K562 (cell line): ENCODE measurements around the gene POU2F1. TPM values are rescaled to one million over a fixed set of nuclear protein-coding genes. Genes with fewer than 3 reads are reported as not detected.

Experiments
- ATAC-seq: fragments of 200-7000 bp; cut with Tn5 transposase; 3 replicates; pipeline ENCODE4 v1.9.1; 2020; ENCODE audit warnings: moderate library complexity
- BruUV-seq: library from RNA; stranded (reverse); fragments of 400-500 nt; replicated peaks from 2 replicates; lab custom pipeline; 2021; lab: Mats Ljungman, UMichigan
- CTCF ChIA-PET: fragments of 300-600 bp; formaldehyde crosslinking; extraction: SDS; loops from one replicate; lab custom pipeline; 2021; ENCODE audit warnings: low intra/inter-chr PET ratio; lab: Yijun Ruan, JAX
- POLR2A ChIA-PET: fragments of 300-600, 350-650 bp; sonication (Branson Sonifier 250); formaldehyde crosslinking; extraction: SDS; loops from one replicate; lab custom pipeline; 2021; ENCODE audit warnings: antibody characterized with exemption, inconsistent platforms; lab: Yijun Ruan, JAX
- DNase-seq, 4 experiments: peaks; one replicate each; pipeline versions ENCODE4 v3.0.0 to v3.0.0-alpha.2; 2011 to 2018; ENCODE audit warnings: low spot score in 3 of 4, mixed read lengths in 3 of 4; ENCODE audit errors: extremely low read depth in 1 of 4
- FAIRE-seq: peaks from 2 replicates; lab custom pipeline; 2011; peaks lifted over from hg19 to GRCh38; lab: Jason Lieb, UNC
- H2AFZ ChIP-seq: 2 replicates; pipeline ENCODE4 v1.6.0; 2011; ENCODE audit warnings: low read depth, low read length, control low read depth, inconsistent platforms
- H3K27ac ChIP-seq: fragments of 200-600 bp; 3 replicates; pipeline ENCODE4 v1.8.0; 2011; ENCODE audit warnings: low read depth, mild to moderate bottlenecking, control low read depth, inconsistent platforms, low read length, moderate library complexity, mixed read lengths; ENCODE audit errors: extremely low read depth
- H3K27me3 ChIP-seq, 2 experiments: fragments of 300-600 bp in 1 of 2; 2 replicates in 1 of 2; 3 replicates in 1 of 2; pipeline versions ENCODE4 v1.6.0 to v1.8.0; 2011; ENCODE audit warnings: inconsistent platforms in 2 of 2, low read length in 2 of 2, mild to moderate bottlenecking in 1 of 2, mixed read lengths in 1 of 2, moderate library complexity in 1 of 2; ENCODE audit not compliant: control insufficient read depth in 2 of 2, insufficient read depth in 2 of 2
- H3K36me3 ChIP-seq: fragments of 300-600 bp; 3 replicates; pipeline ENCODE4 v1.8.0; 2011; ENCODE audit warnings: mild to moderate bottlenecking, low read length, inconsistent platforms; ENCODE audit not compliant: control insufficient read depth, insufficient read depth
- H3K4me1 ChIP-seq, 2 experiments: fragments of 200-600 bp in 1 of 2; replicated peaks in 1 of 2; 2 replicates in 1 of 2; 3 replicates in 1 of 2; pipeline versions ENCODE4 v1.5.1 to v1.8.0; 2011; ENCODE audit warnings: inconsistent platforms in 2 of 2, low read length in 2 of 2, mild to moderate bottlenecking in 1 of 2, mixed read lengths in 1 of 2, moderate library complexity in 1 of 2; ENCODE audit not compliant: control insufficient read depth in 2 of 2, insufficient read depth in 2 of 2
- H3K4me2 ChIP-seq: 2 replicates; pipeline ENCODE4 v1.6.1; 2011; ENCODE audit warnings: low read length, control low read depth, inconsistent platforms, mixed read lengths; ENCODE audit not compliant: insufficient read depth
- H3K4me3 ChIP-seq: fragments of 200-600 bp; sonication (generic), shearing (Covaris generic); 2 replicates; pipeline ENCODE4 v1.5.1; 2016; ENCODE audit warnings: control low read depth, inconsistent platforms
- H3K79me2 ChIP-seq: fragments of 200-600 bp; 3 replicates; pipeline ENCODE4 v1.8.0; 2011; ENCODE audit warnings: low read length, inconsistent platforms; ENCODE audit not compliant: control insufficient read depth, insufficient read depth
- H3K9ac ChIP-seq, 2 experiments: 2 replicates each; pipeline versions ENCODE4 v1.6.0 to v1.6.1; 2011; ENCODE audit warnings: low read depth in 2 of 2, low read length in 2 of 2, control low read depth in 1 of 2, inconsistent platforms in 1 of 2, mild to moderate bottlenecking in 1 of 2, mixed read lengths in 1 of 2; ENCODE audit not compliant: insufficient read depth in 1 of 2
- H3K9me1 ChIP-seq: one replicate; pipeline ENCODE4 v1.6.0; 2011; ENCODE audit warnings: inconsistent platforms, mild to moderate bottlenecking, low read length, moderate library complexity; ENCODE audit not compliant: control insufficient read depth, insufficient read depth
- H3K9me3 ChIP-seq: replicated peaks from 2 replicates; pipeline ENCODE4 v1.5.1; 2011; ENCODE audit warnings: low read depth, low read length, inconsistent platforms; ENCODE audit not compliant: control insufficient read depth, insufficient read depth
- H4K20me1 ChIP-seq: replicated peaks from 2 replicates; pipeline ENCODE4 v1.6.1; 2011; ENCODE audit warnings: low read length, inconsistent platforms, mixed read lengths; ENCODE audit not compliant: control insufficient read depth, insufficient read depth
- ARHGAP35 ChIP-seq: fragments of 450-650 bp; IDR thresholded peaks from 2 replicates; pipeline ENCODE4 v1.6.1; 2018; ENCODE audit not compliant: partially characterized antibody
- ERF ChIP-seq: fragments of 450-650 bp; formaldehyde crosslinking; IDR thresholded peaks from 2 replicates; pipeline ENCODE4 v1.4.0; 2020; ENCODE audit warnings: mild to moderate bottlenecking, mixed read lengths
- ETS2 ChIP-seq: IDR thresholded peaks from 2 replicates; pipeline ENCODE4 v1.6.1; 2016; ENCODE audit warnings: borderline replicate concordance, missing genetic modification characterization, mild to moderate bottlenecking, moderate library complexity, missing compliant biosample characterization; ENCODE audit not compliant: poor library complexity, severe bottlenecking
- KLF1 ChIP-seq: fragments of 450-650 bp; IDR thresholded peaks from 2 replicates; pipeline ENCODE4 v1.6.1; 2016; ENCODE audit warnings: missing genetic modification characterization, missing compliant biosample characterization
- MED1 ChIP-seq: sonication (generic); formaldehyde crosslinking; IDR thresholded peaks from 2 replicates; pipeline ENCODE4 v1.8.1; 2023; ENCODE audit warnings: missing genetic modification reagents, borderline replicate concordance
- MXD1 ChIP-seq: fragments of 250-450 bp; sonication (Bioruptor Pico); IDR thresholded peaks from 2 replicates; pipeline ENCODE4 v1.8.0; 2021; ENCODE audit warnings: borderline replicate concordance, mild to moderate bottlenecking, moderate library complexity; ENCODE audit not compliant: poor library complexity, severe bottlenecking
- NCOA6 ChIP-seq: fragments of 450-650 bp; IDR thresholded peaks from 2 replicates; pipeline ENCODE4 v1.6.1; 2017; ENCODE audit warnings: mild to moderate bottlenecking
- PREB ChIP-seq: sonication (generic); formaldehyde crosslinking; IDR thresholded peaks from 2 replicates; pipeline ENCODE4 v1.8.1; 2023; ENCODE audit warnings: mild to moderate bottlenecking, missing genetic modification reagents
- RBM39 ChIP-seq: fragments of 200-400 bp; formaldehyde crosslinking; optimal IDR thresholded peaks from 2 replicates; pipeline ENCODE3; 2018; ENCODE audit warnings: low read depth, low read length
- ZNF354B ChIP-seq: fragments of 250-450 bp; sonication (Bioruptor Pico); IDR thresholded peaks from 2 replicates; pipeline ENCODE4 v1.4.0; 2020
- in situ Hi-C: fragments of 300-500 bp; cut with MboI; formaldehyde crosslinking; loops from 4 replicates; pipeline ENCODE4 v1.15.0; 2018; ENCODE audit warnings: inconsistent platforms, mixed read lengths
- intact Hi-C: fragments of 100-400 bp; cut with micrococcal nuclease; formaldehyde crosslinking; loops from 2 replicates; pipeline ENCODE4 v1.14.2; 2022
- polyA plus RNA-seq, 8 experiments: library from polyadenylated mRNA; depleted of rRNA in 4 of 8; stranded (reverse) in 5 of 8; unstranded in 3 of 8; fragments of >200 nt; fragmentation: Nextera tagmentation in 2 of 8; fragmentation: Illumina TruSeq in 1 of 8; extraction: Ambion mirVana in 2 of 8; extraction: Trizol in 1 of 8; gene quantifications; 2 replicates each; pipeline versions ENCODE4 v1.2.1 to v1.2.3, GENCODE V29; 2011 to 2014; ENCODE audit warnings: inconsistent platforms in 1 of 8, missing spikeins in 1 of 8
- total RNA-seq, 7 experiments: library from RNA; depleted of rRNA in 6 of 7; stranded (reverse); fragments of >200 nt in 6 of 7; fragmentation: Illumina TruSeq in 2 of 7; extraction: Trizol in 2 of 7; gene quantifications; 2 replicates each; pipeline versions ENCODE4 v1.2.1 to v1.2.3, GENCODE V29; 2011 to 2021; ENCODE audit warnings: low replicate concordance in 1 of 7

POU2F1 gene
- total and polyA plus RNA-seq, 9 of the 15 experiments (the other 6 are each of a cell fraction or from before 2014, with no cell fraction given) = 2.6 to 22.3 (median 8.8) TPM

- no peak overlapping the region for H3K9ac ChIP-seq
- FAIRE-seq (no peak), DNase-seq (no peak)
- no TSS peak for BruUV-seq
- TF ChIP-seq NCOA6 = no peak
- no peak for TF ChIP-seq ERF (CRISPR knock-in tag)
- no peak for TF ChIP-seq ETS2 (tag)
- TF ChIP-seq MED1 = no peak
- no peak for TF ChIP-seq KLF1
- TF ChIP-seq PREB (CRISPR knock-in tag) = no peak
- TF ChIP-seq MXD1 (CRISPR knock-in tag) = no peak
- no peak for TF ChIP-seq ZNF354B (CRISPR knock-in tag)
- no peak for TF ChIP-seq RBM39
- TF ChIP-seq ARHGAP35 = no peak
- TF ChIP-seq, all 486 proteins: peak for 0
- in situ Hi-C loops = no loop called here
- H3K4me1 ChIP-seq = no peaks in the 10 kb centered on the region; a peak in 1 of 5 replicates
- H3K36me3 ChIP-seq = no peaks in the 10 kb centered on the region; the same call in 2 of the 3 replicates
- no peak overlapping the region for H3K4me2 ChIP-seq
- ChIA-PET CTCF (no interaction called here), POLR2A (no interaction called here)
- H3K27ac ChIP-seq = no peak overlapping the region
- no peak for ATAC-seq
- H2AFZ ChIP-seq = no peak overlapping the region
- H3K9me1 ChIP-seq = no peaks in the 10 kb centered on the region
- H3K79me2 ChIP-seq = peaks cover 6% of the 10 kb centered on the region; the same call in 1 of the 3 replicates
- intact Hi-C loops = no loop called here
- H3K4me3 ChIP-seq = no peak overlapping the region
- H4K20me1 ChIP-seq = no peaks in the 10 kb centered on the region
- no peaks in the 10 kb centered on the region for H3K27me3 ChIP-seq
- H3K9me3 ChIP-seq = peaks cover 1% of the 10 kb centered on the region; the same call in 1 of the 2 replicates
These were observed 90.0 kb downstream of the POU2F1 start for GRCh38 chr1:167310732-167311131.
